ENCODE results near the gene TVP23C.
"Not testable (repeated sequence)": the region's sequence is repeated elsewhere in the genome, so short reads cannot be mapped to it uniquely, and the experiment has no call there.

The TVP23C gene

GRCh38 chr17:15526292-15527218, 36.7 kb downstream of the TVP23C start:
- not testable (repeated sequence) for DNase-seq

- DNase-seq: not testable (repeated sequence)
Observed at GRCh38 chr17:15524990-15525985, 38.0 kb downstream of the TVP23C start.

GRCh38 chr17:15516150-15516549, 47.1 kb downstream of the TVP23C start:
- no peak for DNase-seq

- no peak for DNase-seq
Observed at GRCh38 chr17:15514469-15514868, 48.8 kb downstream of the TVP23C start.

- no peak for DNase-seq
Observed at GRCh38 chr17:15513856-15514459, 49.3 kb downstream of the TVP23C start.

- no peak for DNase-seq
Observed at GRCh38 chr17:15513058-15513791, 50.1 kb downstream of the TVP23C start.

- no peak for DNase-seq
Observed at GRCh38 chr17:15512071-15512709, 51.1 kb downstream of the TVP23C start.

GRCh38 chr17:15511142-15511541, 52.1 kb downstream of the TVP23C start:
- DNase-seq: no peak

GRCh38 chr17:15510361-15510760, 52.9 kb downstream of the TVP23C start:
- DNase-seq: no peak

GRCh38 chr17:15509095-15509494, 54.2 kb downstream of the TVP23C start:
- no peak for DNase-seq

GRCh38 chr17:15508466-15508865, 54.8 kb downstream of the TVP23C start:
- no peak for DNase-seq

GRCh38 chr17:15507896-15508295, 55.4 kb downstream of the TVP23C start:
- no peak for DNase-seq

- no peak for DNase-seq
Observed at GRCh38 chr17:15507001-15507400, 56.3 kb downstream of the TVP23C start.

GRCh38 chr17:15505708-15506107, 57.6 kb downstream of the TVP23C start:
- DNase-seq: not testable (repeated sequence)

- no peak for DNase-seq
Observed at GRCh38 chr17:15503731-15504130, 59.6 kb downstream of the TVP23C start.

GRCh38 chr17:15502369-15503112, 60.7 kb downstream of the TVP23C start:
- peak; percentile 88 for DNase-seq

GRCh38 chr17:15501793-15502192, 61.5 kb downstream of the TVP23C start:
- DNase-seq: no peak

GRCh38 chr17:15501282-15501681, 62.0 kb downstream of the TVP23C start:
- no peak for DNase-seq

- DNase-seq: peak; percentile 6
Observed at GRCh38 chr17:15498107-15498506, 65.2 kb downstream of the TVP23C start.

- no peak for DNase-seq
Observed at GRCh38 chr17:15496735-15497670, 66.3 kb downstream of the TVP23C start.
